Panc1 (cell line): ENCODE data around the gene MAGI3. TPM values are rescaled to one million over a fixed set of nuclear protein-coding genes. Genes with fewer than 3 reads are reported as not detected.

Experiments
- ATAC-seq: fragments of 200-7000 bp; cut with Tn5 transposase; 2 replicates; pipeline ENCODE4 v1.9.1; 2020; ENCODE audit warnings: mild to moderate bottlenecking, moderate library complexity
- BruUV-seq: library from RNA; stranded (reverse); fragments of 400-500 nt; replicated peaks from 2 replicates; lab custom pipeline; 2021; lab: Mats Ljungman, UMichigan
- CTCF ChIA-PET: fragments of 300-600 bp; sonication (Branson Sonifier 250); formaldehyde crosslinking; loops from one replicate; lab custom pipeline; 2022; ENCODE audit warnings: antibody characterized with exemption; lab: Charles Lee
- POLR2A ChIA-PET: fragments of 300-600 bp; sonication (Branson Sonifier 250); formaldehyde crosslinking; loops from one replicate; lab custom pipeline; 2022; ENCODE audit warnings: antibody characterized with exemption; lab: Charles Lee
- DNase-seq: peaks from one replicate; pipeline ENCODE4 v3.0.0-alpha.2; 2010; ENCODE audit warnings: low read depth, low spot score
- H3K27ac ChIP-seq: 2 replicates; pipeline ENCODE4 v1.5.1; 2011; ENCODE audit warnings: mild to moderate bottlenecking, low read length, inconsistent platforms
- H3K27me3 ChIP-seq: fragments of 200-500 bp; sonication (Bioruptor generic); 2 replicates; pipeline ENCODE4 v1.6.0; 2014; ENCODE audit warnings: low read length, inconsistent platforms; ENCODE audit not compliant: control insufficient read depth, insufficient read depth
- H3K36me3 ChIP-seq: fragments of 200-500 bp; sonication (Bioruptor generic); 2 replicates; pipeline ENCODE4 v1.5.1; 2014; ENCODE audit warnings: inconsistent platforms, mild to moderate bottlenecking, low read length, moderate library complexity; ENCODE audit not compliant: control insufficient read depth, insufficient read depth
- H3K4me1 ChIP-seq: 2 replicates; pipeline ENCODE4 v1.5.1; 2011; ENCODE audit warnings: inconsistent platforms, mild to moderate bottlenecking, low read length, moderate library complexity; ENCODE audit not compliant: control insufficient read depth, insufficient read depth
- H3K4me3 ChIP-seq, 2 experiments: 2 replicates each; pipeline ENCODE4 v1.5.1; 2011 to 2012; ENCODE audit warnings: low read depth in 2 of 2, low read length in 2 of 2, mild to moderate bottlenecking in 2 of 2, inconsistent platforms in 1 of 2, moderate library complexity in 1 of 2
- H3K9me3 ChIP-seq: fragments of 200-500 bp; sonication (Bioruptor generic); 2 replicates; pipeline ENCODE4 v1.5.1; 2014; ENCODE audit warnings: low read depth, mild to moderate bottlenecking, inconsistent platforms, low read length, moderate library complexity; ENCODE audit not compliant: control insufficient read depth, insufficient read depth
- CTCF ChIP-seq: fragments of 450-650 bp; IDR thresholded peaks from 2 replicates; pipeline ENCODE4 v1.5.1; 2017; ENCODE audit warnings: mild to moderate bottlenecking
- POLR2AphosphoS5 ChIP-seq: IDR thresholded peaks from 2 replicates; pipeline ENCODE4 v1.6.1; 2012; ENCODE audit warnings: mild to moderate bottlenecking, low read depth, low read length, moderate library complexity
- REST ChIP-seq, 2 experiments: IDR thresholded peaks; 2 replicates each; pipeline ENCODE4 v1.6.1; 2011 to 2012; ENCODE audit warnings: low read depth in 2 of 2, control low read depth in 1 of 2, low read length in 1 of 2, mild to moderate bottlenecking in 1 of 2, moderate library complexity in 1 of 2; ENCODE audit not compliant: insufficient read depth in 1 of 2
- SIN3A ChIP-seq: IDR thresholded peaks from 2 replicates; pipeline ENCODE4 v1.6.1; 2012; ENCODE audit warnings: low read depth, mild to moderate bottlenecking, low read length, moderate library complexity, borderline replicate concordance; ENCODE audit not compliant: insufficient read depth
- TCF7L2 ChIP-seq: IDR thresholded peaks from 2 replicates; pipeline ENCODE4 v1.6.1; 2011; ENCODE audit warnings: mild to moderate bottlenecking, low read depth, low read length, inconsistent platforms
- in situ Hi-C: cut with HindIII; loops from 2 replicates; pipeline ENCODE4 v1.10.0; 2016; ENCODE audit warnings: low sequenced_read_pairs, low pct_unique_long_range_greater_than_20kb
- intact Hi-C: fragments of 100-400 bp; cut with micrococcal nuclease; formaldehyde crosslinking; loops from one replicate; pipeline ENCODE4 v1.10.0; 2022; ENCODE audit not compliant: unreplicated experiment
- total RNA-seq: library from RNA; stranded (reverse); gene quantifications from one replicate; pipeline ENCODE4 v1.2.1, GENCODE V29; 2021; ENCODE audit not compliant: unreplicated experiment

Gene MAGI3
- total RNA-seq, 1 experiment from 2014 or later, result 10.9 TPM

- Histone ChIP-seq H3K27ac (no peak overlapping the region), H3K4me3 (no peak overlapping the region), H3K27me3 (no peaks in the 10 kb centered on the region), H3K9me3 (peaks cover 4% of the 10 kb centered on the region; the same call in 1 of the 2 replicates), H3K4me1 (no peaks in the 10 kb centered on the region), H3K36me3 (no peaks in the 10 kb centered on the region)
- in situ Hi-C loops (no loop called here), intact Hi-C loops (no loop called here)
- TF ChIP-seq POLR2AphosphoS5, result no peak
- TF ChIP-seq SIN3A, result no peak
- no peak for TF ChIP-seq REST (IDR thresholded peaks at IDR 0.05; ENCODE audit: insufficient read depth in 1 of 2, low read depth in 2 of 2, low read length in 1 of 2)
- no peak for TF ChIP-seq TCF7L2
- TF ChIP-seq CTCF, result no peak
- no peak for DNase-seq
- POLR2A ChIA-PET, result no interaction called here
- no TSS peak for BruUV-seq
- CTCF ChIA-PET, result no interaction called here
- no peak for ATAC-seq
Observed at GRCh38 chr1:113533061-113533460, 142.7 kb downstream of the MAGI3 start.

GRCh38 chr1:113534130-113534817, 144.0 kb downstream of the MAGI3 start:
- Histone ChIP-seq H3K9me3 (no peaks in the 10 kb centered on the region), H3K36me3 (no peaks in the 10 kb centered on the region), H3K4me3 (no peak overlapping the region), H3K27ac (no peak overlapping the region), H3K27me3 (no peaks in the 10 kb centered on the region), H3K4me1 (no peaks in the 10 kb centered on the region)
- no peak for TF ChIP-seq TCF7L2
- TF ChIP-seq REST (IDR thresholded peaks at IDR 0.05; ENCODE audit: insufficient read depth in 1 of 2, low read depth in 2 of 2, low read length in 1 of 2), result no peak
- no peak for TF ChIP-seq SIN3A
- no peak for TF ChIP-seq POLR2AphosphoS5
- no peak for TF ChIP-seq CTCF
- BruUV-seq, result no TSS peak
- ChIA-PET CTCF (no interaction called here), POLR2A (interaction anchor here (0.6 kb wide), 1 partner anchor 86 kb away, joined by 3 read pairs; no protein-coding TSS in a partner anchor)
- no peak for DNase-seq
- no peak for ATAC-seq
- intact Hi-C loops, result no loop called here
- in situ Hi-C loops, result no loop called here
